Fibroblast of villous mesenchyme (primary cell): ENCODE results near the gene ABCA1. TPM values are rescaled to one million over a fixed set of nuclear protein-coding genes. Genes with fewer than 3 reads are reported as not detected.

Experiments used
- DNase-seq: peaks from one replicate; pipeline ENCODE4 v3.0.0-alpha.2; 2010; ENCODE audit warnings: low read depth
- H3K4me3 ChIP-seq: 2 replicates; pipeline ENCODE4 v1.5.1; 2011; ENCODE audit warnings: low read depth, mild to moderate bottlenecking, low read length
- CTCF ChIP-seq: IDR thresholded peaks from 2 replicates; pipeline ENCODE4 v1.5.1; 2012; ENCODE audit warnings: low read depth, mild to moderate bottlenecking, low read length; ENCODE audit not compliant: insufficient read depth
- total RNA-seq: library from RNA; depleted of rRNA; stranded (reverse); fragments of >200 nt; gene quantifications from 2 replicates; pipeline ENCODE4 v1.2.3, GENCODE V29; 2012

The ABCA1 gene
- total RNA-seq, 1 donor: 132 TPM

- DNase-seq: no peak
- no peak overlapping the region for H3K4me3 ChIP-seq
- no peak for TF ChIP-seq CTCF
Measured at GRCh38 chr9:104767507-104767906, 160.4 kb downstream of the ABCA1 start.

- no peak overlapping the region for H3K4me3 ChIP-seq
- no peak for TF ChIP-seq CTCF
- DNase-seq: no peak
Measured at GRCh38 chr9:104766025-104766424, 161.9 kb downstream of the ABCA1 start.

GRCh38 chr9:104765138-104765537 lies 162.8 kb downstream of the ABCA1 start:
- H3K4me3 ChIP-seq: no peak overlapping the region
- no peak for DNase-seq
- no peak for TF ChIP-seq CTCF

- no peak for DNase-seq
- H3K4me3 ChIP-seq: no peak overlapping the region
- no peak for TF ChIP-seq CTCF
Measured at GRCh38 chr9:104758974-104759373, 169.0 kb downstream of the ABCA1 start.

GRCh38 chr9:104750185-104750767 lies 177.7 kb downstream of the ABCA1 start:
- H3K4me3 ChIP-seq: no peak overlapping the region
- no peak for TF ChIP-seq CTCF
- DNase-seq: no peak

GRCh38 chr9:104748359-104749031 lies 179.5 kb downstream of the ABCA1 start:
- peak; percentile 26 for DNase-seq
- no peak for TF ChIP-seq CTCF
- H3K4me3 ChIP-seq: peak overlapping the region; percentile 85
